RWPE2 (cell line): ENCODE measurements around the gene GEMIN5.

Source experiments
- ATAC-seq: fragments of 200-7000 bp; cut with Tn5 transposase; 3 replicates; pipeline ENCODE4 v1.9.1; 2021; ENCODE audit warnings: low read depth
- DNase-seq: peaks from one replicate; pipeline ENCODE4 v3.0.0-alpha.2; 2020; ENCODE audit warnings: low spot score
- H3K27ac ChIP-seq: fragments of 450-650 bp; 2 replicates; pipeline ENCODE4 v1.5.1; 2017; ENCODE audit warnings: mild to moderate bottlenecking; ENCODE audit not compliant: poor library complexity, severe bottlenecking
- H3K27me3 ChIP-seq: fragments of 250-450 bp; sonication (Bioruptor Pico); 2 replicates; pipeline ENCODE4 v1.5.1; 2021; ENCODE audit warnings: mild to moderate bottlenecking, moderate library complexity; ENCODE audit not compliant: insufficient read depth, poor library complexity, severe bottlenecking
- H3K36me3 ChIP-seq: fragments of 250-450 bp; sonication (Bioruptor Pico); 2 replicates; pipeline ENCODE4 v1.5.1; 2020; ENCODE audit warnings: low read depth, mild to moderate bottlenecking, moderate library complexity
- H3K4me1 ChIP-seq: fragments of 250-450 bp; sonication (Bioruptor Pico); 2 replicates; pipeline ENCODE4 v1.5.1; 2021; ENCODE audit warnings: mild to moderate bottlenecking, moderate library complexity; ENCODE audit not compliant: insufficient read depth, poor library complexity, severe bottlenecking
- H3K4me3 ChIP-seq: fragments of 250-450 bp; sonication (Bioruptor Pico); 2 replicates; pipeline ENCODE4 v1.5.1; 2021; ENCODE audit warnings: mild to moderate bottlenecking, moderate library complexity; ENCODE audit not compliant: severe bottlenecking
- H3K9me3 ChIP-seq: fragments of 250-450 bp; sonication (Bioruptor Pico); 2 replicates; pipeline ENCODE4 v1.5.1; 2021; ENCODE audit warnings: mild to moderate bottlenecking, moderate library complexity; ENCODE audit not compliant: severe bottlenecking
- CTCF ChIP-seq: fragments of 450-650 bp; IDR thresholded peaks from one replicate; pipeline ENCODE4 v1.5.1; 2017; ENCODE audit warnings: mild to moderate bottlenecking, moderate library complexity; ENCODE audit not compliant: poor library complexity, severe bottlenecking

GEMIN5 gene

GRCh38 chr5:154884424-154884823 is 53.6 kb downstream of the GEMIN5 start:
- no peaks in the 10 kb centered on the region for H3K4me1 ChIP-seq
- no peak overlapping the region for H3K27ac ChIP-seq
- H3K9me3 ChIP-seq = peaks cover 21% of the 10 kb centered on the region
- DNase-seq (no peak), ATAC-seq (no peak)
- no peaks in the 10 kb centered on the region for H3K27me3 ChIP-seq
- no peak overlapping the region for H3K4me3 ChIP-seq
- peaks cover 48% of the 10 kb centered on the region for H3K36me3 ChIP-seq
- TF ChIP-seq CTCF = no peak

- H3K36me3 ChIP-seq = peaks cover 25% of the 10 kb centered on the region
These were observed 56.0 kb downstream of the GEMIN5 start for GRCh38 chr5:154881986-154882385.

GRCh38 chr5:154878642-154879335 is 59.2 kb downstream of the GEMIN5 start:
- DNase-seq (no peak), ATAC-seq (no peak)
- no peak overlapping the region for H3K27ac ChIP-seq
- no peak for TF ChIP-seq CTCF
- no peak overlapping the region for H3K4me3 ChIP-seq
- H3K9me3 ChIP-seq = peaks cover 12% of the 10 kb centered on the region
- no peaks in the 10 kb centered on the region for H3K27me3 ChIP-seq
- no peaks in the 10 kb centered on the region for H3K4me1 ChIP-seq
- peaks cover 33% of the 10 kb centered on the region for H3K36me3 ChIP-seq

More at GRCh38 chr5:154881986-154882385, 56.0 kb downstream of the GEMIN5 start:
- Histone ChIP-seq H3K9me3 (peaks cover 30% of the 10 kb centered on the region), H3K4me1 (no peaks in the 10 kb centered on the region), H3K27ac (no peak overlapping the region), H3K27me3 (no peaks in the 10 kb centered on the region), H3K4me3 (no peak overlapping the region)
- ATAC-seq (no peak), DNase-seq (no peak)
- no peak for TF ChIP-seq CTCF

GRCh38 chr5:154873791-154874331 is 64.2 kb downstream of the GEMIN5 start:
- no peak for DNase-seq
- Histone ChIP-seq H3K36me3 (peaks cover 75% of the 10 kb centered on the region), H3K27me3 (no peaks in the 10 kb centered on the region), H3K4me3 (no peak overlapping the region), H3K9me3 (peaks cover 7% of the 10 kb centered on the region), H3K4me1 (no peaks in the 10 kb centered on the region), H3K27ac (no peak overlapping the region)
- no peak for ATAC-seq
- no peak for TF ChIP-seq CTCF

GRCh38 chr5:154871734-154872133 is 66.3 kb downstream of the GEMIN5 start:
- no peak overlapping the region for H3K4me3 ChIP-seq
- no peak for DNase-seq
- TF ChIP-seq CTCF = no peak
- ATAC-seq = no peak
- peaks cover 86% of the 10 kb centered on the region for H3K36me3 ChIP-seq
- no peaks in the 10 kb centered on the region for H3K9me3 ChIP-seq
- H3K27ac ChIP-seq = no peak overlapping the region
- no peaks in the 10 kb centered on the region for H3K27me3 ChIP-seq
- no peaks in the 10 kb centered on the region for H3K4me1 ChIP-seq
